Measurements from ENCODE around the gene MAF. TPM values are rescaled to one million over a fixed set of nuclear protein-coding genes. Genes with fewer than 3 reads are reported as not detected.

Gene MAF
- total and polyA plus RNA-seq, 2 experiments from 2014 or later, result 0.91 to 2.5 TPM

DNA sequence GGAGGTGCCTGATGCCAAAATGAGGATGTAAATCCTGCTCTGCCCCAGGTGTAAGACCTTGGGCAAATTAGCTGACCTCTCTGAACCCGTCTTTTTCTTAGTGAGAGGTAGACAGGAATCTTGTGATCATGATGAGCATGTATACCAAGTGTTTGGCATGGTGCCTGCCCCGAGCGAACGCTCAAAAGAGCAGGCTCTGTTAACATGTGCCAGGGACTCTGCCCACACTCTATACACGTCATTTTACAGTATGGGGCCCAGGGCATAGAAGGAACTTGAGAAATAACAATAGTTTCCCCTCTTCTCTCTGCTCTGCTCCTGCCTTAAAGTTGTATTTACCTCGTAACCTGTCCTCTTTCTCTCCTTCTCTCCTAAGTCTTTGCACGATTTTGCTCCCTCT, 9.3 kb upstream of the MAF start:
- Histone ChIP-seq H3K36me3 (ENCODE audit: insufficient read depth) (no peaks in the 10 kb centered on the region), H3K27me3 (ENCODE audit: insufficient read depth) (no peaks in the 10 kb centered on the region), H3K4me2 (no peak overlapping the region), H3F3A (replicated peaks; ENCODE audit: low read depth) (no peaks in the 10 kb centered on the region), H3K4me1 (ENCODE audit: insufficient read depth) (peaks cover 4% of the 10 kb centered on the region; the same call in 1 of the 2 replicates), H3K79me2 (replicated peaks; ENCODE audit: insufficient read depth) (no peaks in the 10 kb centered on the region), H2AFZ (no peak overlapping the region), H4K20me1 (replicated peaks; ENCODE audit: insufficient read depth) (no peaks in the 10 kb centered on the region), H3K4me3 (no peak overlapping the region), H3K27ac (ENCODE audit: low read depth) (no peak overlapping the region), H3K9me2 (ENCODE audit: insufficient read depth) (no peaks in the 10 kb centered on the region)
- no peaks in the 10 kb centered on the region for H3K9me3 Mint-ChIP-seq
- peaks cover 7% of the 10 kb centered on the region for H3K4me1 Mint-ChIP-seq
- no peak overlapping the region for H3K4me3 Mint-ChIP-seq
- no peak for TF ChIP-seq ZNF114 (CRISPR knock-in tag; IDR thresholded peaks at IDR 0.05)
- TF ChIP-seq ZNF331 (CRISPR knock-in tag; IDR thresholded peaks at IDR 0.05; ENCODE audit: low read depth), result no peak
- ATAC-seq, result no peak
- no peaks in the 10 kb centered on the region for H3K27me3 Mint-ChIP-seq (ENCODE audit: insufficient read depth, low read depth, poor library complexity)
- no peak overlapping the region for H3K27ac Mint-ChIP-seq
- no peak for DNase-seq (ENCODE audit: low spot score)
- H3K36me3 Mint-ChIP-seq (ENCODE audit: low read depth), result no peaks in the 10 kb centered on the region; the same call in 2 of the 3 replicates

DNA sequence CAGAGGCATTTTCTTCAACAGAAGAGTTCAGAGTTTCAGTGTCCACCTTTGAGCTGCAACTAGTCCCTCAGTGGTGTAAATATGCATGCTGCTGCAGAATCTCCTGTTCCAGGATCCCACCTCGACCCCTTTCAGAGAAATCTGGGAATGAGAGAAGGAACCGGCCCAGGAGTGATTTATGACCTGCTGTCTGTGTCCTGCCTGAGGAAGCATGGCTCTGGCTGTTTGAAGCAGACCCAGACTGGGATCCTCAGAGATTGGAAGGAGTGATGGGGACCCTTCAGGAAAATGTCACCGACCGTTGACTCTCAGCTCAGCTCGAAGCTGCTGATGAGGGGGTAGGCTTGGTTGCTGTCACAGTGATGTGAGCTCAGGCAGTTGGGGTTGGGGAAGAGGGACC, 8.4 kb upstream of the MAF start:
- no peaks in the 10 kb centered on the region; the same call in 2 of the 3 replicates for H3K36me3 Mint-ChIP-seq (ENCODE audit: low read depth)
- ATAC-seq, result no peak
- no peaks in the 10 kb centered on the region for H3K79me2 ChIP-seq (replicated peaks; ENCODE audit: insufficient read depth)
- TF ChIP-seq EZH2 (IDR thresholded peaks at IDR 0.05; ENCODE audit: low read depth, unreplicated experiment), result no peak
- TF ChIP-seq, protein P1, sequence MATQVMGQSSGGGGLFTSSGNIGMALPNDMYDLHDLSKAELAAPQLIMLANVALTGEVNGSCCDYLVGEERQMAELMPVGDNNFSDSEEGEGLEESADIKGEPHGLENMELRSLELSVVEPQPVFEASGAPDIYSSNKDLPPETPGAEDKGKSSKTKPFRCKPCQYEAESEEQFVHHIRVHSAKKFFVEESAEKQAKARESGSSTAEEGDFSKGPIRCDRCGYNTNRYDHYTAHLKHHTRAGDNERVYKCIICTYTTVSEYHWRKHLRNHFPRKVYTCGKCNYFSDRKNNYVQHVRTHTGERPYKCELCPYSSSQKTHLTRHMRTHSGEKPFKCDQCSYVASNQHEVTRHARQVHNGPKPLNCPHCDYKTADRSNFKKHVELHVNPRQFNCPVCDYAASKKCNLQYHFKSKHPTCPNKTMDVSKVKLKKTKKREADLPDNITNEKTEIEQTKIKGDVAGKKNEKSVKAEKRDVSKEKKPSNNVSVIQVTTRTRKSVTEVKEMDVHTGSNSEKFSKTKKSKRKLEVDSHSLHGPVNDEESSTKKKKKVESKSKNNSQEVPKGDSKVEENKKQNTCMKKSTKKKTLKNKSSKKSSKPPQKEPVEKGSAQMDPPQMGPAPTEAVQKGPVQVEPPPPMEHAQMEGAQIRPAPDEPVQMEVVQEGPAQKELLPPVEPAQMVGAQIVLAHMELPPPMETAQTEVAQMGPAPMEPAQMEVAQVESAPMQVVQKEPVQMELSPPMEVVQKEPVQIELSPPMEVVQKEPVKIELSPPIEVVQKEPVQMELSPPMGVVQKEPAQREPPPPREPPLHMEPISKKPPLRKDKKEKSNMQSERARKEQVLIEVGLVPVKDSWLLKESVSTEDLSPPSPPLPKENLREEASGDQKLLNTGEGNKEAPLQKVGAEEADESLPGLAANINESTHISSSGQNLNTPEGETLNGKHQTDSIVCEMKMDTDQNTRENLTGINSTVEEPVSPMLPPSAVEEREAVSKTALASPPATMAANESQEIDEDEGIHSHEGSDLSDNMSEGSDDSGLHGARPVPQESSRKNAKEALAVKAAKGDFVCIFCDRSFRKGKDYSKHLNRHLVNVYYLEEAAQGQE (IDR thresholded peaks at IDR 0.05; ENCODE audit: unreplicated experiment), result no peak
- TF ChIP-seq EZH2phosphoT487 (IDR thresholded peaks at IDR 0.05; ENCODE audit: unreplicated experiment), result no peak
- TF ChIP-seq POLR2AphosphoS5 (IDR thresholded peaks at IDR 0.05; ENCODE audit: low read depth), result no peak
- no peak for TF ChIP-seq ZNF331 (CRISPR knock-in tag; IDR thresholded peaks at IDR 0.05; ENCODE audit: low read depth)
- TF ChIP-seq CREB1 (CRISPR knock-in tag; IDR thresholded peaks at IDR 0.05; ENCODE audit: low read depth), result no peak
- TF ChIP-seq, protein P2, sequence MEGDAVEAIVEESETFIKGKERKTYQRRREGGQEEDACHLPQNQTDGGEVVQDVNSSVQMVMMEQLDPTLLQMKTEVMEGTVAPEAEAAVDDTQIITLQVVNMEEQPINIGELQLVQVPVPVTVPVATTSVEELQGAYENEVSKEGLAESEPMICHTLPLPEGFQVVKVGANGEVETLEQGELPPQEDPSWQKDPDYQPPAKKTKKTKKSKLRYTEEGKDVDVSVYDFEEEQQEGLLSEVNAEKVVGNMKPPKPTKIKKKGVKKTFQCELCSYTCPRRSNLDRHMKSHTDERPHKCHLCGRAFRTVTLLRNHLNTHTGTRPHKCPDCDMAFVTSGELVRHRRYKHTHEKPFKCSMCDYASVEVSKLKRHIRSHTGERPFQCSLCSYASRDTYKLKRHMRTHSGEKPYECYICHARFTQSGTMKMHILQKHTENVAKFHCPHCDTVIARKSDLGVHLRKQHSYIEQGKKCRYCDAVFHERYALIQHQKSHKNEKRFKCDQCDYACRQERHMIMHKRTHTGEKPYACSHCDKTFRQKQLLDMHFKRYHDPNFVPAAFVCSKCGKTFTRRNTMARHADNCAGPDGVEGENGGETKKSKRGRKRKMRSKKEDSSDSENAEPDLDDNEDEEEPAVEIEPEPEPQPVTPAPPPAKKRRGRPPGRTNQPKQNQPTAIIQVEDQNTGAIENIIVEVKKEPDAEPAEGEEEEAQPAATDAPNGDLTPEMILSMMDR (conservative IDR thresholded peaks at IDR 0.05; ENCODE audit: low read depth in 2 of 2), result no peak
- TF ChIP-seq, protein P3, sequence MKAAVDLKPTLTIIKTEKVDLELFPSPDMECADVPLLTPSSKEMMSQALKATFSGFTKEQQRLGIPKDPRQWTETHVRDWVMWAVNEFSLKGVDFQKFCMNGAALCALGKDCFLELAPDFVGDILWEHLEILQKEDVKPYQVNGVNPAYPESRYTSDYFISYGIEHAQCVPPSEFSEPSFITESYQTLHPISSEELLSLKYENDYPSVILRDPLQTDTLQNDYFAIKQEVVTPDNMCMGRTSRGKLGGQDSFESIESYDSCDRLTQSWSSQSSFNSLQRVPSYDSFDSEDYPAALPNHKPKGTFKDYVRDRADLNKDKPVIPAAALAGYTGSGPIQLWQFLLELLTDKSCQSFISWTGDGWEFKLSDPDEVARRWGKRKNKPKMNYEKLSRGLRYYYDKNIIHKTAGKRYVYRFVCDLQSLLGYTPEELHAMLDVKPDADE (IDR thresholded peaks at IDR 0.05), result no peak
- no peak for TF ChIP-seq ZNF114 (CRISPR knock-in tag; IDR thresholded peaks at IDR 0.05)
- no peak for TF ChIP-seq JUNB (IDR thresholded peaks at IDR 0.05; ENCODE audit: unreplicated experiment)
- no peak for TF ChIP-seq NANOG (IDR thresholded peaks at IDR 0.05; ENCODE audit: borderline replicate concordance)

More for the DNA sequence above, 8.4 kb upstream of the MAF start:
- Histone ChIP-seq H3K9me2 (ENCODE audit: insufficient read depth) (no peaks in the 10 kb centered on the region), H3K27me3 (ENCODE audit: insufficient read depth) (no peaks in the 10 kb centered on the region), H3K4me1 (ENCODE audit: insufficient read depth) (peaks cover 4% of the 10 kb centered on the region; the same call in 1 of the 2 replicates), H3F3A (replicated peaks; ENCODE audit: low read depth) (no peaks in the 10 kb centered on the region), H3K4me3 (no peak overlapping the region), H4K20me1 (replicated peaks; ENCODE audit: insufficient read depth) (no peaks in the 10 kb centered on the region), H3K4me2 (no peak overlapping the region), H3K36me3 (ENCODE audit: insufficient read depth) (no peaks in the 10 kb centered on the region), H3K27ac (ENCODE audit: low read depth) (no peak overlapping the region), H2AFZ (no peak overlapping the region)
- DNase-seq (ENCODE audit: low spot score), result no peak
- no peaks in the 10 kb centered on the region for H3K9me3 Mint-ChIP-seq
- H3K27ac Mint-ChIP-seq, result no peak overlapping the region
- H3K4me1 Mint-ChIP-seq, result peaks cover 7% of the 10 kb centered on the region
- no peaks in the 10 kb centered on the region for H3K27me3 Mint-ChIP-seq (ENCODE audit: insufficient read depth, low read depth, poor library complexity)
- no peak overlapping the region for H3K4me3 Mint-ChIP-seq

Data from GM23338 (cell line).